ENCODE results near the gene LRRK1. TPM values are rescaled to one million over a fixed set of nuclear protein-coding genes. Genes with fewer than 3 reads are reported as not detected.

The LRRK1 gene
- total RNA-seq, 2 donors from 2014 or later, result 1.5 to 2.1 TPM

DNA sequence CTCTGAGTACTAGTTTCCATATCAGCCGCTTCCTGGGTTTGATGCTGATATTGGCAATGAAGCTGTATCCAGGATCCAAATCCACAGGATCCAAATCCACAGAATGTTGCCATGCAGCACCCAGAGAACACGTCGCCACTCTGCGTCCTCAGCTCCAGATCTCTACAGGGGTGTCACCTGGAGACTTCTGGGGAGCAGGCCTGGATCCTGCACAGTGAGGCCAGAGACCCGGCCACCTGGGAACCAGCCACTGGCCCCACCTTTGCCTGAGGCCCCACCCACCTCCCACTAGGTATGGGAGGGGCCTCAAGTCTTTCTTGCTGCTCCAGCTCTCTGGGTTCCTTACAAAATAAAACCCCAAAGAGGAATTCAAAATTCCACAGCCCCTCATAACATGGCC lies 123.9 kb downstream of the LRRK1 start:
- no peak overlapping the region for H3K4me3 Mint-ChIP-seq
- H3K36me3 Mint-ChIP-seq (ENCODE audit: low read depth), result peaks cover 2% of the 10 kb centered on the region
- H3K9me3 ChIP-seq (ENCODE audit: control insufficient read depth, low read length, poor library complexity, severe bottlenecking), result no peaks in the 10 kb centered on the region
- DNase-seq, result no peak
- ATAC-seq, result no peak
- H3K27me3 Mint-ChIP-seq, result peaks cover 48% of the 10 kb centered on the region
- H3K4me1 Mint-ChIP-seq, result peaks cover 3% of the 10 kb centered on the region
- no peak overlapping the region for H3K27ac Mint-ChIP-seq

DNA sequence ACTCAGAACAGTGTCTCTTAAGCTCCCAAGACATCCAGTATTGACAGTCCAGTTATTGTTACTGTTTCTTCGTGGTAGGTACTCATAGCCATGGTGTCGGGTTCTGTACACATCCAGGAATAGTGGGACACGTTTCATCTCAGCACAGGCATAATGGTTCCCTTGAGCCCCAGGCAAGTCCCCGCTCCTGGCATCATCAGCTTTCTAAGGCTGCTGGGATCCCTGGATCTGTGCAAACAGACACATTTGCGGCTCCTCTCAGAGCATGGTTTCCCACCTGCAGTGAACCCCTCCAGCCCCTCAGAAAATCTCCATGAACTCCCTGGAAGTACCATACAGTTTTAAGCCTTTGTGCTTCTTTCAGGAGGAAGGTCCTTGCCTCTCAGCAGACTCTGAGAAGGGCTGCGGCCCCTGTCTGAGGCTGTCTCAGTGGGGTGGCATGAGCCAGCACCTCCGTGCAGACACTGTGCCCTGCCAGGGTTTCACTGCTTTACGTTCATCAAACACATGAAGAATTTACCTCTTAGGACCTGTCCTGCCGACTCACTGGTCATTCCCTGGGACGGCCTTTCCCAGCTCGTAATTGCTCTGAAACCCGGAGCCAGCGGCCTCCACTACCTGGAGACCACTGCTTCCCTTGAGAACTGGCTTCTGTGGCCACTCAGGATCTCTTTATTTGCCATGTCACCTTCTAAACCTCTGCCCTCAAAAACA lies 124.9 kb downstream of the LRRK1 start:
- H3K4me3 Mint-ChIP-seq, result no peak overlapping the region
- ATAC-seq (no peak), DNase-seq (no peak)
- H3K9me3 ChIP-seq (ENCODE audit: control insufficient read depth, low read length, poor library complexity, severe bottlenecking), result no peaks in the 10 kb centered on the region
- no peak overlapping the region for H3K27ac Mint-ChIP-seq
- H3K4me1 Mint-ChIP-seq, result peaks cover 3% of the 10 kb centered on the region
- H3K36me3 Mint-ChIP-seq (ENCODE audit: low read depth), result peaks cover 2% of the 10 kb centered on the region
- H3K27me3 Mint-ChIP-seq, result peaks cover 48% of the 10 kb centered on the region

DNA sequence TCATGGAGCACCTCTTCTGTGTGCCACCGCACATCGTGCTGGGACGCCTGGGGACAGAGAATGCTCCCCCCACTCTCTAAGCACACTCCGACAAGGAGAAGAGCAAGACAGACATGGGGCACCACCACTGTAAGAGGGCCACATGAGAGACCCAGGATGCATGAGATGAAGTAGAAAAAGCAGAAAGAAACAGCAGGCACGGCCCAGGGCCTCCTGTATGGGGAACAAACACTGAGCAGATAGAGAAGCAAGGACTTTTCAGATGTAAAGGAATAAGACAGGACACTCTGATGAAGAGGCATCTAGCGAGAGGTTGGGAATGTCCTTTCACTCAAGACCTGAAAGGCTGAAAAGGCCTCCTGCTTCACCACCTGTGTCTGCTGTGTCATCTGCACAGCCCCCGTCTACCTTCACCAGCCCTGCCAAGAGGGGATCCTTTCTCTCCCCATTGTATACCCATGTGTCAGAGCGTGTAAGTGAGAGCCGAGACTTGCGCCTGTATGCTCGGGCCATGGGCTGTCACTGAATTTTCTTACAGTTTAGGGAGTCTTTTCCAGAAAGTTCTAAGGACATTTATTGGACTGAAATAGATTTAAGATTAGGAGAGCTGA lies 125.6 kb downstream of the LRRK1 start:
- DNase-seq, result no peak
- no peaks in the 10 kb centered on the region for H3K9me3 ChIP-seq (ENCODE audit: control insufficient read depth, low read length, poor library complexity, severe bottlenecking)

DNA sequence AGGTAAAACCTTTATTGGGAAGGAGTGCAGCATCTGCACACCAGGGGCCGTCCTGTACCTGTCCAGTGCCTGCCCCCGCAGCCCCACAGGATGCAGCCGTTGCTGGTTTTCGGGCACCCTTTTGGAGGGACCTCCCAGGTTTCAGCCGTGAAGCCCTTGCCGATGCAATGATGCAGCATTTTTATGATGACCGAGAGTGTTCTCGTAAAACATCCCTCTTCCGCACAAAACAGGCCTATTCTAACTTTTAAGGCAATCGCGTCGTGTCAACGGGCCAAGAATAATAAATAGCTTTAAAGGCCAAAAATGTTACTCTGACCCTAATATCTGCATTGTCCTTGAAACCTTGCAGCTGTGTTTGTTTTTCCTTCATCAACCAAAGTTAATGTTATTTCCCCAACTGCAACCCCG lies 126.1 kb downstream of the LRRK1 start:
- ATAC-seq (no peak), DNase-seq (no peak)
- H3K4me1 Mint-ChIP-seq, result peaks cover 3% of the 10 kb centered on the region
- H3K4me3 Mint-ChIP-seq, result no peak overlapping the region
- H3K36me3 Mint-ChIP-seq (ENCODE audit: low read depth), result peaks cover 2% of the 10 kb centered on the region
- H3K27me3 Mint-ChIP-seq, result peaks cover 55% of the 10 kb centered on the region
- H3K9me3 ChIP-seq (ENCODE audit: control insufficient read depth, low read length, poor library complexity, severe bottlenecking), result no peaks in the 10 kb centered on the region
- no peak overlapping the region for H3K27ac Mint-ChIP-seq

More for the DNA sequence above, 125.6 kb downstream of the LRRK1 start:
- H3K4me3 Mint-ChIP-seq, result no peak overlapping the region
- no peak for ATAC-seq
- no peak overlapping the region for H3K27ac Mint-ChIP-seq
- H3K36me3 Mint-ChIP-seq (ENCODE audit: low read depth), result peaks cover 2% of the 10 kb centered on the region
- peaks cover 55% of the 10 kb centered on the region for H3K27me3 Mint-ChIP-seq
- H3K4me1 Mint-ChIP-seq, result peaks cover 3% of the 10 kb centered on the region

DNA sequence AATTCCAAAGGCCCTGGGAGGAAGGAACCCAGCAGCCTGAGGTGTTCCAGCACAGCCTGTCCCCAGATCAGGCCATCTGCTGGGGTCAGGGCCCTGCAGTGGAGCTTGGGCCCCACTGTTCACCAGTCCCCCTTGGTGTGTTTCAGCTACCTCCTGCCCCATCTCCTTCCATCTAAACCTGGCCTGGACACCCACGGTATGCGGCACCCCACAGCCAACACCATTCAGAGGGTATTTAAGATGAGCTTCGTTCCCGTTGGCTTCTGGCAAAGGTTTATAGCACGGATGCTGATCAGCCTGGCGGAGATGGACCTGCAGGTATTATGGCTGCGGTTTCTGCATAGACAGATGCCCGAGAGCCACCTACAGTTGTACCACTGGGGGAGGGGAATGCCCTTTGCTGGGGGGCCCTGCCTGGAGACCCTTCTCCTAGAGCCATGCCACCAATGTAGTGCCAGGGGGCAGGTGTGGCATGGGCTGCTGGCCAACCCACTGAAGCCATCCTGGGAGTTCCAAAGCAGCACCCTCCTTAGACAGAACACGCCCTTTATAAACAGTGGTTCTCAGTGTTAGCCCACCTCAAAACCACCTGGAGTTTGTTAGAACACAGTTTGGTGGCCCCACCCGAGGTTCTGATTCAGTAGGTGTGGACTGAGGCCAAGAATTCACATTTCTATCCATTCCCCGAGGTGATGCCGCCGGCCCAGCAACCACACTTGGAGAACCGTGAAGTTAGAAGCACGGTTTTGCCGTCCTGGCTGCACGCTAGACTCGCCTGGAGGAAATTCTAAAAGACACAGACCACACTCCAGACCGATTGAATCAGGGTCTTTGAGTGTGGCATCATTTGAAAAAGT lies 126.9 kb downstream of the LRRK1 start:
- peak in 1 of 3 donors; percentile 2 for DNase-seq
- no peak overlapping the region for H3K27ac Mint-ChIP-seq
- peaks cover 3% of the 10 kb centered on the region for H3K4me1 Mint-ChIP-seq
- H3K36me3 Mint-ChIP-seq (ENCODE audit: low read depth), result peaks cover 2% of the 10 kb centered on the region
- H3K27me3 Mint-ChIP-seq, result peaks cover 55% of the 10 kb centered on the region
- H3K9me3 ChIP-seq (ENCODE audit: control insufficient read depth, low read length, poor library complexity, severe bottlenecking), result no peaks in the 10 kb centered on the region
- H3K4me3 Mint-ChIP-seq, result no peak overlapping the region
- ATAC-seq, result no peak

DNA sequence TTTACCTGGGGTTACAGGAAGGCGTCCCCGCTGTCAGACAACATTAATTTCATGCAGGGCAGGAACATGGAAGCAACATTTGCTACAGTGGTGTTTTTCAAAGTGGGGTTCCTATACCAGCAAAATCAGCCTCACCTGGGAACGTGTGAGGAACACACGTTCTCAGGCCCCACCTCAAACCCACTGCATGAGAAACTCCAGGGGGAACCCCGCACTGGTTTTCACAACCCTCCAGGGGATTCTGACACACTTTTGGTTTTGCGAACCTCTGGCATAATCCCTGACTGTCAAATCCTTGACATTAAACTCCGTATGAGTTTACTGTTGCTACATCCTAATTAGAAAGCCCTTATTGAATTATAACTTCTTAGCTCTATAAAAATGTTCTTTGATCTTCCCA lies 127.7 kb downstream of the LRRK1 start:
- ATAC-seq (no peak), DNase-seq (no peak)
- peaks cover 3% of the 10 kb centered on the region for H3K4me1 Mint-ChIP-seq
- H3K27ac Mint-ChIP-seq, result no peak overlapping the region
- peaks cover 55% of the 10 kb centered on the region for H3K27me3 Mint-ChIP-seq
- peaks cover 2% of the 10 kb centered on the region for H3K36me3 Mint-ChIP-seq (ENCODE audit: low read depth)
- no peaks in the 10 kb centered on the region for H3K9me3 ChIP-seq (ENCODE audit: control insufficient read depth, low read length, poor library complexity, severe bottlenecking)
- H3K4me3 Mint-ChIP-seq, result no peak overlapping the region

DNA sequence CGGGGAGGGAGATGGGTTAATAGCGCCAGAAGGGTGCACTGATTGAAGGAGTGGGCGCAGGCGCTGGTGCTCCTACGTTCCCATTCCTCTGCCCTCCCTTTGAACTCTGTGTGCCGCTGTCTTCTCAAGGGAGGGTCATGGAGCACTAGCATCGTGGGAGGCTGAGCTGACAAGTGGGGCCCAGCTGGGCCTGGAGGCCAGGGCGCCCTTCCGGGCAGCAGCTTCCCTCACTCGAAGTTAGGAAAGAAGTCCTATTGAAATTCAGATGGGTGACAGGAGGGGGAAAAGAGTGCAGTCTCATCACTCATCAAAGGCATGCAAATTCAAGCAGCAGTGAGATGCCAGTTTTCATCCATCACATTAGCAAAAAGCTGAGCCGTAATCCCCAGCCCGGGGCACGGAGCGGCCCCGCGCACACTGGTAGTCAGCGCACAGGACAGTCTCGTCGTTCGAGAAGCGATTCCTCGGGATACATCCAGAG lies 128.2 kb downstream of the LRRK1 start:
- Mint-ChIP-seq H3K27me3 (peaks cover 51% of the 10 kb centered on the region), H3K36me3 (ENCODE audit: low read depth) (peaks cover 2% of the 10 kb centered on the region), H3K27ac (no peak overlapping the region), H3K4me3 (no peak overlapping the region), H3K4me1 (peaks cover 3% of the 10 kb centered on the region)
- H3K9me3 ChIP-seq (ENCODE audit: control insufficient read depth, low read length, poor library complexity, severe bottlenecking), result no peaks in the 10 kb centered on the region
- ATAC-seq (no peak), DNase-seq (no peak)

DNA sequence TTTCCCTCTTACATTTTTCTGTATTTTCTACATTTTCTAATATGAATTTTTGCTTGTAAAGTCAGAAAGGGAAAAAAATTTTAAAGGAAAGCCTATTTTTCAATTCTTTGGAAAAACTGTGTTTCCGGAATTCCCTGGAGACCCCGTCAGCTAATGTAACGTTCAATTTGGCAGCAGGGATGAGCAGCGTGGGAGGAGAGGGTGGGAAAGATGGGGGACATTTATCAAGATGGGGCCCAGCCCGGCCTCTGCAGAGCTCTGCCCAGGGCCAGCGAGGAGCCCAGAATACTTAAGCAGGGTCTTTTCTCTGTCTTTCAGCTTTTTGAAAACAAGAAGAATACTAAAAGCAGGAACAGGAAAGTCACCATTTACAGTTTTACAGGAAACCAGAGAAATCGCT lies 129.0 kb downstream of the LRRK1 start:
- peaks cover 2% of the 10 kb centered on the region for H3K36me3 Mint-ChIP-seq (ENCODE audit: low read depth)
- ATAC-seq, result no peak
- peaks cover 43% of the 10 kb centered on the region for H3K27me3 Mint-ChIP-seq
- peaks cover 3% of the 10 kb centered on the region for H3K4me1 Mint-ChIP-seq
- no peak overlapping the region for H3K4me3 Mint-ChIP-seq
- no peak overlapping the region for H3K27ac Mint-ChIP-seq
- no peak for DNase-seq
- H3K9me3 ChIP-seq (ENCODE audit: control insufficient read depth, low read length, poor library complexity, severe bottlenecking), result no peaks in the 10 kb centered on the region

DNA sequence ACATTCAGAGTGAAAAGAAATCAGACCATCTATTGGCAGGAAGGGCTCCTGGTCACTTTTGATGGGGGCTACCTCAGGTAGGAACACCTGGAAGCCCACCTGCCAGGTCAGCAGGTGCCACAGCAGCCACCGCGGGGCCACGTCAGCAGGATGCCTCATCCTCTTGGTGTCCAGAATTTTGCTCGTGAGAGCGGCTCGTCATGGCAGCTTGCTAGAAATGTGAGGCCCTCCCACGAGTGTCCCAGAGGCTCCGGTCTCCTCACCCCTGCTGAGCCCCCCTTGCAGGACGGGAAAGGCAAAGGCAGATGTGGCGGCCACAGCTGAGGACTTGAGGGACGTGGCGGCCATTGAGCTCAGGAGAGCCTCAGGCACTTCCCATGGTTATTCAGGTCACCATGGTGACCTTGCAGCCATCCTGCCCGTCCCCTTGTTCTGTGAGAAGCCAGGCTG lies 129.4 kb downstream of the LRRK1 start:
- Mint-ChIP-seq H3K36me3 (ENCODE audit: low read depth) (peaks cover 2% of the 10 kb centered on the region), H3K4me1 (peaks cover 3% of the 10 kb centered on the region), H3K27ac (no peak overlapping the region), H3K27me3 (peaks cover 41% of the 10 kb centered on the region), H3K4me3 (no peak overlapping the region)
- DNase-seq (no peak), ATAC-seq (no peak)
- no peaks in the 10 kb centered on the region for H3K9me3 ChIP-seq (ENCODE audit: control insufficient read depth, low read length, poor library complexity, severe bottlenecking)

DNA sequence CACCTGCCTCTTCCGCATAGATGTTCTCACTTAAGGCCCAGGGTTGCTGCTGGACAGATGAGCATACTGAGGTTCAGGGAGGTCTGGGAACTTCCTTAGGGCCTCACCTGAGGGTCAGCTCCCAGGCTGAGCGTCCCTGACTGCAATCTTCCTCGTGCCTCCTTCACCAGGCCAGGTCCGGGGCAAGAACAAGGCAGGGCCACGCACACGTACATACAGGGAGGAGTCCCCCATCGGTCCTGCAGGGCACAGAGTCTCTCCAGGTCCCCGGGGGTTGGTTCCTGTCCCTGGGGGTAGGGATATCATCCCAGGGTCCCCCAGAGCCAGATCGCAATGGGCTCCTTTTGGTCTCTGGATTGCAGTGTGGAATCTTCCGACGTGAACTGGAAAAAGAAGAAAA lies 130.1 kb downstream of the LRRK1 start:
- Mint-ChIP-seq H3K27ac (no peak overlapping the region), H3K36me3 (ENCODE audit: low read depth) (peaks cover 2% of the 10 kb centered on the region)
- no peak for DNase-seq

DNA sequence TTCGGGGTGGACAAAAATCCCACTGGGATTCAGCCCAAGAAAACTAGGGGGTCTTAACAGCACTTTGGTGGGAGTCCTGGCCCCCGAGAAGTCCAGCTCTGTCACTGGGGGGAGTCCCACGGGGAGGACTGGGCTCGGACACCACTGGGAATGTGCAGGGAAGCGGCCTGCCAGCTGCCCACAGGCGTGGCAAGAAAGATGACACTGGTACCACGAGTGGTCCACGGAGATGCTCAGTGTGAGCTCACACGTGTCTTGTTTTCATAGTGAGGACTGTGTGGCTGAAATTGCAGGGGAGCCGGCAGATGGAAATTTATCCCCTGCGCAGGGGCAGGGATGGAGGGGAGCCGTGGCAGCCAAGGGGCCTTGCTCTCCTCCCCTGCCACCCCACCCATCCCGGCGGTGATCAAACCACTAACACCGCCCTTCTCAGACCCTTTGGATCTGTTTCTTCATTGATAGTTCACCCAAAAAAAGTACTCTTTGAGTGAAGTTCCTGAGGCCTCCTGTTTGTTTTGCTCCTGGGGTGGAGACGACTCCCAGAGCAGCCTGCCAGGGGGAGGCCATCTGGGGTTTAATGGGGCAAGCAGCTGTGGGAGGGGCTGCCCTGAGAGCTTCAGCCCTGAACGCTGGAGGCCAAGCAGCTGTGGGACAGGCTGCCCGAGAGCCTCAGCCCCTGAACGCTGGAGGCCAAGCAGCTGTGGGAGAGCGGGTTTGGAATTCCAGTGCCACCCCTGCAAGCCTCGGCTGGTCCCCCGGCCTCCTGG lies 130.9 kb downstream of the LRRK1 start:
- H3K9me3 ChIP-seq (ENCODE audit: control insufficient read depth, low read length, poor library complexity, severe bottlenecking), result no peaks in the 10 kb centered on the region
- Mint-ChIP-seq H3K27ac (no peak overlapping the region), H3K4me1 (no peaks in the 10 kb centered on the region), H3K36me3 (ENCODE audit: low read depth) (no peaks in the 10 kb centered on the region), H3K27me3 (peaks cover 37% of the 10 kb centered on the region), H3K4me3 (no peak overlapping the region)
- no peak for DNase-seq
- no peak for ATAC-seq

More for the DNA sequence above, 130.1 kb downstream of the LRRK1 start:
- Mint-ChIP-seq H3K27me3 (peaks cover 41% of the 10 kb centered on the region), H3K4me1 (peaks cover 3% of the 10 kb centered on the region), H3K4me3 (no peak overlapping the region)
- ATAC-seq, result no peak
- H3K9me3 ChIP-seq (ENCODE audit: control insufficient read depth, low read length, poor library complexity, severe bottlenecking), result no peaks in the 10 kb centered on the region

DNA sequence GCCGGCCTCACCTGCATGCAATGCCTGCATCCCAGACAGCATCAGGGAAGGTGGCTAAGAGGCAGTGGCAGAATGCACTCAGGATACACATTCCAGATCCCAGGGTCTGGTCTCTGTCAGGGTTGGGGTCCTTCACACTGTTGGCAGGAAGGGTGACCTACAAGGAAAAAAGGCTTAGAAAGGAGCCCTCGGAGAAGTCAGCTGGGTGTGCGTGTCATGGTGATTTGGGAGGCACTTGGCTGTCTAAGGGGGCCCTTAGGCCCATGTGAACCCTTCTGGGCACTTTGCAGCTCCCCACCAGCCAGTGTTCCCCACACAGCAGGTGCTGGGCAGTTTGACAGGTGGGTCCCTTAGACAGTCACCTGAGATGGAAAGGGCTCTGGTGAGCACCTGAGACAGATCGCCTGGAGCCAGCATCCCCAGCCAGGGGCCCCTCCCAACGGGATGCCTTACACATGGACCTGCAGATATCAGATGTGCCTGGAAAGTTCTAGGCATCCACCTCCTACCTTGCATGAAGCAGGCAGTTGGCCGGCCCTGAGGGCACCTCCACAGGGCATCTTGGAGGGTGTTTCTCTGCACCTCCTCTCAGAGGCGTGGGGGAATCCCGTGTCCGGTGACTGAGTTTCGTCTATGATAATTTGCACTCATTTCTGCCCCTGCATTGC lies 131.6 kb downstream of the LRRK1 start:
- no peak overlapping the region for H3K27ac Mint-ChIP-seq
- H3K4me1 Mint-ChIP-seq, result no peaks in the 10 kb centered on the region
- H3K27me3 Mint-ChIP-seq, result peaks cover 33% of the 10 kb centered on the region
- no peaks in the 10 kb centered on the region for H3K9me3 ChIP-seq (ENCODE audit: control insufficient read depth, low read length, poor library complexity, severe bottlenecking)
- H3K36me3 Mint-ChIP-seq (ENCODE audit: low read depth), result no peaks in the 10 kb centered on the region
- ATAC-seq (no peak), DNase-seq (no peak)
- H3K4me3 Mint-ChIP-seq, result no peak overlapping the region

Data from T-helper 17 cell (primary cell).